Measurements from ENCODE around the gene SP7. TPM values are rescaled to one million over a fixed set of nuclear protein-coding genes. Genes with fewer than 3 reads are reported as not detected.

The SP7 gene
- total and polyA plus RNA-seq, 5 donors: not detected

Other genes starting within 250 kb of the SP7 start
- gene IGFBP6, start 238.7 kb downstream of the SP7 start, total RNA-seq: 100 to 1,000 TPM in 3 of 4 donors, 10 to 100 TPM in 1; 49.7 to 178 (median 146) TPM
- gene IGFBP6, start 238.7 kb downstream of the SP7 start, polyA plus RNA-seq: 130 TPM
- under 1 TPM in 2 of 4 donors, not detected in 2; 0.17 to 0.18 TPM for gene SOAT2, start 232.9 kb downstream of the SP7 start, total RNA-seq
- gene SOAT2, start 232.9 kb downstream of the SP7 start, polyA plus RNA-seq: 0.07 TPM
- gene ZNF740, start 155.6 kb downstream of the SP7 start, total RNA-seq: 10 to 100 TPM; 13.8 to 29.9 (median 22.4) TPM
- gene ZNF740, start 155.6 kb downstream of the SP7 start, polyA plus RNA-seq: 5.3 TPM
- gene CSAD, start 155.4 kb downstream of the SP7 start, total RNA-seq: 10 to 100 TPM; 10.3 to 13.0 (median 12.3) TPM
- 16.2 TPM for gene CSAD, start 155.4 kb downstream of the SP7 start, polyA plus RNA-seq
- gene ITGB7, start 129.1 kb downstream of the SP7 start, total RNA-seq: 1 to 10 TPM in 2 of 4 donors, under 1 TPM in 2; 0.88 to 2.8 (median 1.3) TPM
- 0.45 TPM for gene ITGB7, start 129.1 kb downstream of the SP7 start, polyA plus RNA-seq
- 10 to 100 TPM; 11.7 to 26.2 (median 23.4) TPM for gene RARG, start 104.1 kb downstream of the SP7 start, total RNA-seq
- 10.5 TPM for gene RARG, start 104.1 kb downstream of the SP7 start, polyA plus RNA-seq
- gene ESPL1, start 68.1 kb downstream of the SP7 start, total RNA-seq: 1 to 10 TPM in 1 of 4 donors, under 1 TPM in 3; 0.23 to 1.2 (median 0.40) TPM
- gene ESPL1, start 68.1 kb downstream of the SP7 start, polyA plus RNA-seq: 0.11 TPM
- 100 to 1,000 TPM; 355 to 443 (median 395) TPM for gene PFDN5, start 40.8 kb downstream of the SP7 start, total RNA-seq
- 764 TPM for gene PFDN5, start 40.8 kb downstream of the SP7 start, polyA plus RNA-seq
- gene MYG1, start 36.7 kb downstream of the SP7 start, total RNA-seq: 10 to 100 TPM; 28.9 to 44.3 (median 38.1) TPM
- 37.3 TPM for gene MYG1, start 36.7 kb downstream of the SP7 start, polyA plus RNA-seq
- 10 to 100 TPM; 30.5 to 48.9 (median 40.0) TPM for gene AAAS, start 14.7 kb downstream of the SP7 start, total RNA-seq
- gene AAAS, start 14.7 kb downstream of the SP7 start, polyA plus RNA-seq: 31.3 TPM
- 10 to 100 TPM; 30.2 to 39.9 (median 34.2) TPM for gene SP1, start 43.8 kb upstream of the SP7 start, total RNA-seq
- gene SP1, start 43.8 kb upstream of the SP7 start, polyA plus RNA-seq: 8.3 TPM
- under 1 TPM in 3 of 4 donors, not detected in 1; 0.54 to 0.88 (median 0.82) TPM for gene AMHR2, start 87.5 kb upstream of the SP7 start, total RNA-seq
- 0.48 TPM for gene AMHR2, start 87.5 kb upstream of the SP7 start, polyA plus RNA-seq
- 10 to 100 TPM; 66.9 to 85.6 (median 82.6) TPM for gene PRR13, start 105.4 kb upstream of the SP7 start, total RNA-seq
- 69.1 TPM for gene PRR13, start 105.4 kb upstream of the SP7 start, polyA plus RNA-seq
- 100 to 1,000 TPM; 575 to 743 (median 588) TPM for gene PCBP2, start 115.7 kb upstream of the SP7 start, total RNA-seq
- 349 TPM for gene PCBP2, start 115.7 kb upstream of the SP7 start, polyA plus RNA-seq
- gene MAP3K12, start 163.1 kb upstream of the SP7 start, total RNA-seq: 1 to 10 TPM; 7.7 to 9.6 (median 9.0) TPM
- gene MAP3K12, start 163.1 kb upstream of the SP7 start, polyA plus RNA-seq: 9.2 TPM
- gene TARBP2, start 164.9 kb upstream of the SP7 start, total RNA-seq: 10 to 100 TPM; 12.9 to 13.9 (median 13.4) TPM
- 12.8 TPM for gene TARBP2, start 164.9 kb upstream of the SP7 start, polyA plus RNA-seq
- gene NPFF, start 171.1 kb upstream of the SP7 start, total RNA-seq: not detected
- not detected for gene NPFF, start 171.1 kb upstream of the SP7 start, polyA plus RNA-seq

All from right cardiac atrium (tissue), 5 donors.